Smooth muscle cell (in vitro differentiated cells): ENCODE results near the gene CDK5RAP2. TPM values are rescaled to one million over a fixed set of nuclear protein-coding genes. Genes with fewer than 3 reads are reported as not detected.
A peak's percentile ranks its signal among the peaks of the same experiment; 100 is the strongest.

ENCODE experiments used
- DNase-seq: peaks from one replicate; lab custom pipeline; 2025; ENCODE audit not compliant: unreplicated experiment; lab: John Stamatoyannopoulos, UW
- H2AFZ ChIP-seq: fragments of 200-600 bp; sonication (generic); 2 replicates; pipeline ENCODE4 v1.6.0; 2016; ENCODE audit warnings: antibody characterized with exemption, low read depth, mild to moderate bottlenecking
- H3F3A ChIP-seq: fragments of 200-600 bp; sonication (generic); 2 replicates; pipeline ENCODE4 v1.6.0; 2017; ENCODE audit warnings: antibody characterized with exemption, low read depth
- H3K27ac ChIP-seq: fragments of 200-600 bp; sonication (generic); 2 replicates; pipeline ENCODE4 v1.5.1; 2016; ENCODE audit warnings: low read depth, mild to moderate bottlenecking
- H3K27me3 ChIP-seq: fragments of 200-600 bp; sonication (generic); 2 replicates; pipeline ENCODE4 v1.6.1; 2016; ENCODE audit warnings: low read depth, mild to moderate bottlenecking
- H3K36me3 ChIP-seq: fragments of 200-600 bp; sonication (generic); 2 replicates; pipeline ENCODE4 v1.5.1; 2016; ENCODE audit warnings: low read depth
- H3K4me1 ChIP-seq: fragments of 200-600 bp; sonication (generic); 2 replicates; pipeline ENCODE4 v1.5.1; 2016; ENCODE audit warnings: low read depth
- H3K4me2 ChIP-seq: fragments of 200-600 bp; sonication (generic); 2 replicates; pipeline ENCODE4 v1.6.0; 2016; ENCODE audit warnings: mild to moderate bottlenecking
- H3K4me3 ChIP-seq: fragments of 200-600 bp; sonication (generic); 2 replicates; pipeline ENCODE4 v1.5.1; 2016; ENCODE audit warnings: mild to moderate bottlenecking
- H3K79me2 ChIP-seq: fragments of 200-600 bp; sonication (generic); 2 replicates; pipeline ENCODE4 v1.6.0; 2016; ENCODE audit warnings: low read depth, mild to moderate bottlenecking
- H3K9ac ChIP-seq: fragments of 200-600 bp; sonication (generic); 2 replicates; pipeline ENCODE4 v1.6.0; 2016; ENCODE audit warnings: low read depth
- H3K9me3 ChIP-seq: fragments of 200-600 bp; sonication (generic); replicated peaks from 2 replicates; pipeline ENCODE4 v1.5.1; 2016; ENCODE audit warnings: low read depth
- H4K20me1 ChIP-seq: fragments of 200-600 bp; sonication (generic); 2 replicates; pipeline ENCODE4 v1.6.0; 2016; ENCODE audit warnings: low read depth
- CTCF ChIP-seq: fragments of 200-600 bp; sonication (generic); IDR thresholded peaks from 2 replicates; pipeline ENCODE4 v1.5.1; 2017; ENCODE audit warnings: borderline replicate concordance, mild to moderate bottlenecking, antibody characterized with exemption; ENCODE audit not compliant: insufficient read depth, poor library complexity, severe bottlenecking
- WGBS: methylation state at CpG from one replicate; pipeline ENCODE4 v1.1.7; 2016; ENCODE audit warnings: low lambda C conversion rate; 5-methylcytosine and 5-hydroxymethylcytosine counted together
- polyA plus RNA-seq: library from polyadenylated mRNA; unstranded; fragments of >200 nt; fragmentation: Nextera tagmentation; extraction: Ambion mirVana; gene quantifications from 2 replicates; pipeline ENCODE4 v1.2.1, GENCODE V29; 2016
- total RNA-seq: library from RNA; depleted of rRNA; stranded (reverse); fragments of >200 nt; gene quantifications from 2 replicates; pipeline ENCODE4 v1.2.3, GENCODE V29; 2014

CDK5RAP2 gene
- total and polyA plus RNA-seq, 2 experiments from 2014 or later = 33.7 to 38.3 TPM

- Histone ChIP-seq H3K27me3 (no peaks in the 10 kb centered on the region), H3K36me3 (no peaks in the 10 kb centered on the region), H3F3A (no peaks in the 10 kb centered on the region), H4K20me1 (no peaks in the 10 kb centered on the region), H3K4me2 (no peak overlapping the region), H2AFZ (no peak overlapping the region), H3K27ac (no peak overlapping the region), H3K79me2 (no peaks in the 10 kb centered on the region), H3K4me3 (no peak overlapping the region), H3K9ac (no peak overlapping the region), H3K9me3 (no peaks in the 10 kb centered on the region), H3K4me1 (no peaks in the 10 kb centered on the region)
- WGBS = 59% methylated on average over 1 of the region's 1 CpG
- no peak for DNase-seq
- no peak for TF ChIP-seq CTCF
Observed at GRCh38 chr9:120480707-120481106, 99.3 kb downstream of the CDK5RAP2 start.

- no peak overlapping the region for H2AFZ ChIP-seq
- H3K4me2 ChIP-seq = no peak overlapping the region
- no peak for DNase-seq
- no peaks in the 10 kb centered on the region for H3K79me2 ChIP-seq
- no peak overlapping the region for H3K4me3 ChIP-seq
- H3K9me3 ChIP-seq = no peaks in the 10 kb centered on the region
- no peaks in the 10 kb centered on the region for H3K4me1 ChIP-seq
- H3K36me3 ChIP-seq = no peaks in the 10 kb centered on the region
- H3F3A ChIP-seq = no peaks in the 10 kb centered on the region
- no peaks in the 10 kb centered on the region for H4K20me1 ChIP-seq
- 99% methylated on average over 6 of the region's 6 CpGs for WGBS
- H3K9ac ChIP-seq = no peak overlapping the region
- TF ChIP-seq CTCF = no peak
- no peak overlapping the region for H3K27ac ChIP-seq
- H3K27me3 ChIP-seq = no peaks in the 10 kb centered on the region
Observed at GRCh38 chr9:120478208-120478607, 101.8 kb downstream of the CDK5RAP2 start.

- Histone ChIP-seq H4K20me1 (no peaks in the 10 kb centered on the region), H3K4me3 (no peak overlapping the region), H3K4me1 (no peaks in the 10 kb centered on the region), H3K9ac (no peak overlapping the region), H3K27ac (no peak overlapping the region), H2AFZ (no peak overlapping the region), H3F3A (no peaks in the 10 kb centered on the region), H3K36me3 (no peaks in the 10 kb centered on the region), H3K79me2 (no peaks in the 10 kb centered on the region), H3K9me3 (no peaks in the 10 kb centered on the region), H3K4me2 (no peak overlapping the region), H3K27me3 (no peaks in the 10 kb centered on the region)
- 25% methylated on average over 3 of the region's 3 CpGs for WGBS
- TF ChIP-seq CTCF = peak; percentile 95
- DNase-seq = peak; percentile 5
Observed at GRCh38 chr9:120477534-120478001, 102.4 kb downstream of the CDK5RAP2 start.

- H3K9me3 ChIP-seq = no peaks in the 10 kb centered on the region
- no peaks in the 10 kb centered on the region for H3F3A ChIP-seq
- no peaks in the 10 kb centered on the region for H3K4me1 ChIP-seq
- no peaks in the 10 kb centered on the region for H3K36me3 ChIP-seq
- no peak for TF ChIP-seq CTCF
- H4K20me1 ChIP-seq = no peaks in the 10 kb centered on the region
- no peak for DNase-seq
- H3K4me3 ChIP-seq = no peak overlapping the region
- WGBS = 71% methylated on average over 7 of the region's 7 CpGs
- H3K27me3 ChIP-seq = no peaks in the 10 kb centered on the region
- H3K4me2 ChIP-seq = no peak overlapping the region
- H3K27ac ChIP-seq = no peak overlapping the region
- no peak overlapping the region for H2AFZ ChIP-seq
- no peak overlapping the region for H3K9ac ChIP-seq
- H3K79me2 ChIP-seq = no peaks in the 10 kb centered on the region
Observed at GRCh38 chr9:120475341-120475740, 104.6 kb downstream of the CDK5RAP2 start.
